Activated naive CD8-positive, alpha-beta T cell treated with anti-CD3 and anti-CD28 coated beads, Interleukin-2, amount 10 ng/mL, durations not matched to agents 7 days and 5 days (primary cell): ENCODE measurements around the gene GPR137. TPM values are rescaled to one million over a fixed set of nuclear protein-coding genes. Genes with fewer than 3 reads are reported as not detected.

Experiments
- ATAC-seq: fragments of 150-1000 bp; cut with Tn5 transposase; one replicate; pipeline ENCODE4 v1.10.0; 2021; ENCODE audit warnings: low read depth, moderate library complexity
- POLR2A ChIA-PET: fragments of 350-600 bp; sonication (Branson Sonifier 250); formaldehyde crosslinking; loops from one replicate; lab custom pipeline; 2021; ENCODE audit warnings: antibody characterized with exemption; lab: Charles Lee
- DNase-seq: peaks from one replicate; pipeline ENCODE4 v3.0.0; 2021
- H3K27ac Mint-ChIP-seq: one replicate; pipeline ENCODE4 v1.8.0; 2022; ENCODE audit warnings: mild to moderate bottlenecking, mixed read lengths
- H3K27me3 Mint-ChIP-seq: one replicate; pipeline ENCODE4 v1.8.0; 2022; ENCODE audit warnings: mild to moderate bottlenecking, moderate library complexity, mixed read lengths
- H3K36me3 Mint-ChIP-seq: one replicate; pipeline ENCODE4 v1.8.0; 2021; ENCODE audit warnings: mild to moderate bottlenecking, mixed read lengths
- H3K4me1 Mint-ChIP-seq: one replicate; pipeline ENCODE4 v1.8.0; 2021; ENCODE audit warnings: mixed read lengths
- H3K4me3 Mint-ChIP-seq: one replicate; pipeline ENCODE4 v1.8.0; 2022; ENCODE audit warnings: mild to moderate bottlenecking, moderate library complexity, mixed read lengths
- H3K9me3 Mint-ChIP-seq: one replicate; pipeline ENCODE4 v1.8.0; 2021; ENCODE audit warnings: mixed read lengths
- total RNA-seq, 2 experiments: library from RNA; stranded (reverse); gene quantifications; one replicate each; pipeline ENCODE4 v1.2.3, GENCODE V29; 2021

GPR137 gene
- total RNA-seq, 2 experiments from 2014 or later: 31.3 to 32.7 TPM

DNA sequence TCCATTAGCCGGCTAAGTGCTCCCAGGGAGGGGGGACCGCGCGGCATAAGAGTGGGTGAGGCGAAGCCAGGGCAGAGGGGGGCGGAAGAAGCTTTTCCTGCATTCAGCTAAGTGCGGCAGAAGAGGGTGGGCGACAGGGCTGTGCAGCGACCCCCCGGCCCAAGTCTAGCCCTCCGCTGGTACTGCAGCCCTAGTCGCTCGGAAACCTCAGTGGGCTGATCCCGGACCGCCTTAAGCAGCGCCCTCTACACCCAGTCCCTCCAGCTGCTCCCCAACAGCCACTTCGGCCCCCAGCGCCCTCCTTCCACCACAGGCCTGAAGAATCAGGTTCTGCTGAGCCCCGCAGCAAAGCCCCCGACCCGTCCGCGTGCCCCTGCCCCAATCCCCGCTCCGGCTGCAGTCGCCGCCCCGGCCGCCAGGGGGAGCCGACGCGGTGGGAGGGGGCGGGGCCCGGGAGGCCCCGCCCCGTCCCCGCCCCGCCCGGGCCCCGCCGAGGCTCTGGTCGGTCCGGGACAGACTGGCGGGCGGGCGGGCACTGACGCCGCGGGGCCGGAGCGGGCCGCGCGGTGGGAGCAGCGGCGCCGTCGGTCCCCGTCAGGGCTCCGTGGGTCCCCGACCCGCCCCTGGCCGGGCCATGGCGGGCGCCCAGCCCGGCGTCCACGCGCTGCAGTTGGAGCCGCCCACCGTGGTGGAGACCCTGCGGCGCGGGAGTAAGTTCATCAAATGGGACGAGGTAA, 34.5 kb upstream of the GPR137 start, which contains the start of gene PLCB3:
TSS of gene PLCB3 (plus strand) at position 515 of the 737 bp plus-strand sequence. CDS start at position 635, 120 bp downstream.
- DNase-seq: peak; percentile 83
- Mint-ChIP-seq H3K36me3 (peaks cover 7% of the 10 kb centered on the region), H3K27ac (peak within 1 kb of the TSS; percentile 75), H3K27me3 (peaks cover 2% of the 10 kb centered on the region), H3K4me1 (peaks cover 23% of the 10 kb centered on the region), H3K4me3 (peak within 1 kb of the TSS; percentile 94), H3K9me3 (no peaks in the 10 kb centered on the region)
- peak; percentile 58 for ATAC-seq
- POLR2A ChIA-PET: interaction anchor here (0.6 to 3.6 kb wide), 8 partner anchors 10 to 89 kb away, joined by 3 to 40 read pairs (median 10); partner anchors contain the start of genes CCDC88B, ESRRA, FERMT3 and FKBP2

DNA sequence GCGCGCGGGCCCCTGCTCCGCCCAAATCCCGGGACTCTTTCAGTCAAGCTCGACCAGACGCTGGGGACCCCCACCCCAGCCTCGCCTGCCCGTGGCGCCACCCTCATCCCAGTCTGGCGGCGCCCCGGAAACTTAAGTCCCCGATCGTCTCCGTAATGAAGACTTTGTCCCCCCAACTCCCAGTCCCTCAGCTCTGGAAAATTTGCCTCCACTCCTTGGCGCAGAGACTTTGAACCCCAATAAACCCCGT, 34.0 kb upstream of the GPR137 start:
- ATAC-seq: no peak

DNA sequence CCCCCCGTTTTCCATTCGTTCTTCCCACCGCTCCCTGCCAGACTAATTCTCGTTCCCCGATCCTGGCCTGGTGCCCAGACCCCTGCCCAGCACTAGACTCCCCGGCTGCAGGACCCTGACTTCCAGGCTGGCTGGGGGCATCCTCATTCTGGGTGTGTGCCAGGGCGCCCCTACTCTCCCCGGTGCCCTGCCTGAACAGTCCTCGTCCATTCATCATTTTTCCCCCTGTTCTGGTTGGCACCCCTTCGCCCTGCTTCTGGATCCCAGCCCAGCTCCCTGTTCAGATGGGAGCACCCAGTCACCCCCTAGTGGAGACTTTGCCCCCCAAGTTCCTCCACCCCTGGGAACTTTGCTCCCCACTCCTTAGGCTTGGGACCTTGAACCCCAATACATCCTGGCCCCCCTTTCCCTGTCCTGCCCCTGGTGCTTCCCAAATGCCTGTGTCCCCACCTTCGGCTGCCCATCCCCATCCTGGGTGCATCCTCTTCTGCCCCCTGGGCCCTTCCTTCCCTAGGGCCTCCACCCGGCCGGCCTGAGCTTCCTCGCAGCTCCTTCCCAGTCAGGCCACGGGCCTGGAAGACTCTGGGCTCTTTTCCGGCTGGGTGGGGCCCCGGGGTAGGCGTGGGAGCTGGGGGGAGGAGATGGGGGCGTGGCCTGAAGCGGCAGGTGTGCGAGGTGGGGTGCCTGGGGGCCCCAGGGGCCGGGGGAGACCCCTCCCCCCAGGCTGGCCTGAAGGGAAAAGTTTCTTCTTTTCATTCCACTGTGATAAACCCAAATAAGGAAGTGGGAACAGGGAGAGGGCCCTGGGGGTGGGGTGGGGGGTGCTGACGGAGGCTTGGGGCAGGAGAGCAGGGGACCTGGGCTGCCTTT, 33.4 kb upstream of the GPR137 start:
- Mint-ChIP-seq H3K9me3 (no peaks in the 10 kb centered on the region), H3K27me3 (peaks cover 2% of the 10 kb centered on the region), H3K4me3 (peak overlapping the region; percentile 94), H3K27ac (peak overlapping the region; percentile 75), H3K36me3 (peaks cover 7% of the 10 kb centered on the region), H3K4me1 (peaks cover 20% of the 10 kb centered on the region)
- POLR2A ChIA-PET: interaction anchor here (0.7 to 3.6 kb wide), 7 partner anchors 18 to 67 kb away, joined by 3 to 40 read pairs (median 5); partner anchors contain the start of genes ESRRA, FERMT3, NUDT22 and STIP1
- no peak for ATAC-seq
- peak; percentile 59 for DNase-seq

More for the DNA sequence above, 34.0 kb upstream of the GPR137 start:
- peak overlapping the region; percentile 75 for H3K27ac Mint-ChIP-seq
- no peak for DNase-seq
- H3K36me3 Mint-ChIP-seq: peaks cover 7% of the 10 kb centered on the region
- H3K27me3 Mint-ChIP-seq: peaks cover 2% of the 10 kb centered on the region
- H3K9me3 Mint-ChIP-seq: no peaks in the 10 kb centered on the region
- peak overlapping the region; percentile 94 for H3K4me3 Mint-ChIP-seq
- peaks cover 23% of the 10 kb centered on the region for H3K4me1 Mint-ChIP-seq
- POLR2A ChIA-PET: interaction anchor here (0.7 to 3.6 kb wide), 8 partner anchors 13 to 66 kb away, joined by 3 to 40 read pairs (median 5); partner anchors contain the start of genes ESRRA, FERMT3, NUDT22 and STIP1

DNA sequence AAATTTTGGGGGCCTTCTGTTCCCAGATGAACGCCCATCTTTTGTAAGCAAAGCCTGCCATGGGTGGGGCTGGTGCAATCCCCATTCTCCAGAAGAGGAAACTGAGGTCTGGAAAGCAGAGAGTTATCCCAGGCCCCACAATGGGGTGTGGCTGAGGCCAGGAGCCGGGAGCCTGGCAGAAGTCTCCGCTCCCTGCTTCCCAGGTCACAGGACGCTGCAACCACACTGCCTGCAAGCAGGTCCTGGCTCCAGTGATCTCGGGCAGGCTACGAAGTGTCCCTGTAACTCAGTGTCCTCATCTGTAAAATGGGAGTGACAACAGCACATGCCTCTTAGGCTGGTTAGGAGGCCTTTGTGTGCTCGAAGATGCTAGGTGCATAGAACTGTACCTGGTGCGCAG, 32.6 kb upstream of the GPR137 start:
- H3K9me3 Mint-ChIP-seq: no peaks in the 10 kb centered on the region
- POLR2A ChIA-PET: interaction anchor here (1.4 to 3.6 kb wide), 3 partner anchors 16 to 48 kb away, joined by 4 to 40 read pairs (median 5); no protein-coding TSS in a partner anchor
- peaks cover 2% of the 10 kb centered on the region for H3K27me3 Mint-ChIP-seq
- H3K4me1 Mint-ChIP-seq: peaks cover 18% of the 10 kb centered on the region
- peaks cover 7% of the 10 kb centered on the region for H3K36me3 Mint-ChIP-seq
- peak overlapping the region; percentile 57 for H3K4me3 Mint-ChIP-seq
- no peak for DNase-seq
- H3K27ac Mint-ChIP-seq: no peak overlapping the region
- ATAC-seq: no peak

DNA sequence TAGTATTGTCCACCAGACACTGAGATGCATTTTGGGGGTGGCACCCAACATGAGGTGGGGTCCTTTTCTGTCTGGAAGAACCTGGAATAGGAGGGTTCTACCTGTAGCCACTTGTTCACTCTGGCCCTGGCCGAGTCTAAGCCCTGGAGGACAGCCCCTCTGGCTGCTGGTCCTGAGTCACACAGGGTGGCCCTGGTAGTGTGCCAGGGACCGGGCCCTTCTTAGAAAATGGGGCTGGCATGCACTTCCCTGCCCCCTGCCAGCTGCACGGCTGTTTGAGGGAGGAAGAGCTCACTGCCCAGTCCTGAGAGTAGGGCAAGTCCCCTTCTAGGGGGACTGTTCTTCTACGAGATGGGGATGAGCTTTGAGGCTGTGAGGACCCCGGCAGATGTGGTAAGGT, 32.2 kb upstream of the GPR137 start:
- Mint-ChIP-seq H3K9me3 (no peaks in the 10 kb centered on the region), H3K27ac (no peak overlapping the region), H3K4me3 (no peak overlapping the region), H3K27me3 (peaks cover 2% of the 10 kb centered on the region), H3K36me3 (peaks cover 7% of the 10 kb centered on the region), H3K4me1 (peaks cover 18% of the 10 kb centered on the region)
- POLR2A ChIA-PET: interaction anchor here (1.4 kb wide), 1 partner anchor 16 kb away, joined by 4 read pairs; no protein-coding TSS in a partner anchor
- no peak for DNase-seq
- no peak for ATAC-seq

DNA sequence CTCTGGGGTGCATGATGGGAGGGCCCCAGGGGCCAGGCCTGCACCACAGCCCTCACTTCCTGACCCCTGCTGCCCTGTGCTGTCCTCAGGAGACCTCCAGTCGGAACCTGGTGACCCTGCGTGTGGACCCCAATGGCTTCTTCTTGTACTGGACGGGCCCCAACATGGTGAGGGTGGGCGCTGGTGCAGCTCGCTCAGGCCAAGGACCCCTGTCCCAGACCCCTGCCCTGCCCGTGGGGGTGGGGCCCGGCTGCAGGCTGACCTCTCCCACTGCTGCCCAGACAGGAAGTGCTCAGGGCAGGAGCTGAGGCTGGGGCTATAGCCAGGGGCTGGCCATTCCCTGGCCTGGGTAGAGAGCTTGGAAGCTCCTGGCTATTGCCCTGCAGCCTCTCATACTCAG, 31.3 kb upstream of the GPR137 start:
- no peak for ATAC-seq
- Mint-ChIP-seq H3K4me3 (no peak overlapping the region), H3K27ac (no peak overlapping the region), H3K27me3 (peaks cover 2% of the 10 kb centered on the region), H3K4me1 (peaks cover 19% of the 10 kb centered on the region), H3K36me3 (peaks cover 7% of the 10 kb centered on the region), H3K9me3 (no peaks in the 10 kb centered on the region)
- POLR2A ChIA-PET: interaction anchor here (1.0 to 1.4 kb wide), 2 partner anchors 9 to 15 kb away, joined by 3 to 4 read pairs; no protein-coding TSS in a partner anchor
- no peak for DNase-seq

DNA sequence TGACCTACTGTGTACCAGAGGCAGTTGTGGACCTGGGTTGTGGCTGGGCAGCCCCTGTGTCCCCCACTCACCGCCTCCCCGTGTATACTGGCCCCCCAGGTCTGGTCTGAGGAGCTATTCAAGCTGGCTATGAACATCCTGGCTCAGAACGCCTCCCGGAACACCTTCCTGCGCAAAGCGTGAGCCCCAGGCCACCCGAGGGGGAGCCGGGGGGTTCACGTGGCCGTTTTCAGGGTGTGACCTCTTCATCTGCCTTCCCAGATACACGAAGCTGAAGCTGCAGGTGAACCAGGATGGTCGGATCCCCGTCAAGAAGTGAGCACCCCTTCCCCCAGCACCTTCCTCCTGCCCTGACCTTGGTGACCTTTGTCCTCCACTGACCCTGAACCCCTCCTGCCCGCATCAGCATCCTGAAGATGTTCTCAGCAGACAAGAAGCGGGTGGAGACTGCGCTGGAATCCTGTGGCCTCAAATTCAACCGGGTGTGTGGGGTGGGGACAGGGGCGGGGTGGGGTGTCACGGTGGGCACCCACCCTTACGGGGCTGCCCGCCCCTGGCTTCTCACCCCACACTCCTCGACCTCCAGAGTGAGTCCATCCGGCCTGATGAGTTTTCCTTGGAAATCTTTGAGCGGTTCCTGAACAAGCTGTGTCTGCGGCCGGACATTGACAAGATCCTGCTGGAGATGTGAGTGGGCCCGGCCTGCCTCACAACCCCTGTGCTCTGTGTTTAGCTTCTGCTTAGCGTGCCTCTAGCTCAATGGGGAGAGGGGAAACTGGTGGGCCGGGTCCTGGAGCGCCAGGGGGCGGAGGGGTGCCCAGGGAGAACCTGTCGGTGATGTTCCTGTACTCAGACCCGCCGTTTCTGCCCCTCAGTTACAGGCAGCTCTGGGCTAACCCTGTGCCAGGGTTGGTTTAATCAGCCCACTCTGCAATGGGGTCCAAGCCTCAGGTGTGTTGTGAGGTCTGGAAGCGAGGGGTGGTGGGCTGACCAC, 30.2 kb upstream of the GPR137 start:
- peaks cover 17% of the 10 kb centered on the region for H3K36me3 Mint-ChIP-seq
- no peaks in the 10 kb centered on the region for H3K9me3 Mint-ChIP-seq
- H3K4me1 Mint-ChIP-seq: peaks cover 23% of the 10 kb centered on the region
- H3K27me3 Mint-ChIP-seq: no peaks in the 10 kb centered on the region
- no peak overlapping the region for H3K4me3 Mint-ChIP-seq
- H3K27ac Mint-ChIP-seq: no peak overlapping the region
- POLR2A ChIA-PET: interaction anchor here (0.7 to 1.6 kb wide), 4 partner anchors 10 to 34 kb away, joined by 3 to 4 read pairs (median 4); partner anchors contain the start of gene FKBP2
- ATAC-seq (no peak), DNase-seq (no peak)

DNA sequence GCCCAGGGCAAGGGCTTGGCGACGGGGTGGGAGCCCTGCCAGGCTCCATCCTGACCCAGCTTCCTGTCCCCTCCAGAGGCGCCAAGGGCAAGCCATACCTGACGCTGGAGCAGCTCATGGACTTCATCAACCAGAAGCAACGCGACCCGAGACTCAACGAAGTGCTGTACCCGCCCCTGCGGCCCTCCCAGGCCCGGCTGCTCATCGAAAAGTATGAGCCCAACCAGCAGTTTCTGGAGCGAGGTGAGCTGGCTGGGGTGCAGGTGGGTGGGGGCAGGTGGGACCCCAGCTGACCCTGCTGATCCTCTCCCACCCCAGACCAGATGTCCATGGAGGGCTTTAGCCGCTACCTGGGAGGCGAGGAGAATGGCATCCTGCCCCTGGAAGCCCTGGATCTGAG, 29.3 kb upstream of the GPR137 start:
- Mint-ChIP-seq H3K4me3 (no peak overlapping the region), H3K27me3 (no peaks in the 10 kb centered on the region), H3K27ac (no peak overlapping the region), H3K9me3 (no peaks in the 10 kb centered on the region), H3K36me3 (peaks cover 17% of the 10 kb centered on the region), H3K4me1 (peaks cover 20% of the 10 kb centered on the region)
- DNase-seq (no peak), ATAC-seq (no peak)
- POLR2A ChIA-PET: interaction anchor here (0.7 to 1.6 kb wide), 3 partner anchors 12 to 34 kb away, joined by 3 to 4 read pairs (median 4); partner anchors contain the start of gene FKBP2

DNA sequence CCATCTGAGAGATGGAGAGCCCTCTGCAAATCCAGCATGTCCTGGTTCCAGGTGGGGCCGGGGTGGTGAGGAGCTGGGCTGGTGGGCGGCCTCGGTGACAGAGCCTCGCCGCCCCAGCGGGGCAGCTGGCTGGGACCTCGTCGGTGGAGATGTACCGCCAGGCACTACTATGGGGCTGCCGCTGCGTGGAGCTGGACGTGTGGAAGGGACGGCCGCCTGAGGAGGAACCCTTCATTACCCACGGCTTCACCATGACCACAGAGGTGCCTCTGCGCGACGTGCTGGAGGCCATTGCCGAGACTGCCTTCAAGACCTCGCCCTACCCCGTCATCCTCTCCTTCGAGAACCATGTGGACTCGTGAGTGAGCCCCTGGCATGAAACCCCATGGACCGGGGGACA, 27.3 kb upstream of the GPR137 start:
- H3K4me1 Mint-ChIP-seq: peaks cover 14% of the 10 kb centered on the region
- H3K9me3 Mint-ChIP-seq: no peaks in the 10 kb centered on the region
- H3K4me3 Mint-ChIP-seq: no peak overlapping the region
- H3K27me3 Mint-ChIP-seq: no peaks in the 10 kb centered on the region
- ATAC-seq (no peak), DNase-seq (no peak)
- POLR2A ChIA-PET: interaction anchor here (0.9 to 1.2 kb wide), 3 partner anchors 11 to 54 kb away, joined by 3 read pairs; partner anchors contain the start of gene FKBP2
- no peak overlapping the region for H3K27ac Mint-ChIP-seq
- H3K36me3 Mint-ChIP-seq: peaks cover 19% of the 10 kb centered on the region

DNA sequence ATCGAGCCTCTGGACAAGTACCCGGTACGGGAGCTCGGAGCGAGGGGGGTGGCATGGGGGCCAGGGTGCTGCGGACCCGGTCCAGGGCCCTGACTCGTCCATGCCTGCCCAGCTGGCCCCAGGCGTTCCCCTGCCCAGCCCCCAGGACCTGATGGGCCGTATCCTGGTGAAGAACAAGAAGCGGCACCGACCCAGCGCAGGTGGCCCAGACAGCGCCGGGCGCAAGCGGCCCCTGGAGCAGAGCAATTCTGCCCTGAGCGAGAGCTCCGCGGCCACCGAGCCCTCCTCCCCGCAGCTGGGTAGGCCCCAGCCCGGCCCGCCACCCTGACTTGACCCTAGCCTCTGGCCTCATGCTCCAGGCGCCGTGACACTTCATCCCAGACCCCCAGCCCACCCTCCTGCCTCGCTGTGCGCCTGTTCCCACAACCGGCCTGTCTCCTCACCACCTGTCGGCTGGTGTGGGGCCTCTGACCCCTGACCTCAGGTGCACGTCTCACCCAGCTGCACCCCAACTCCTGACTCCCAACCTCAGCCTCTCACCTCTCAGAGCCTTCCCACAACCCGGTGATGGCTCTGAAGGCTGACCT, 26.6 kb upstream of the GPR137 start:
- Mint-ChIP-seq H3K4me1 (peaks cover 8% of the 10 kb centered on the region), H3K27ac (no peak overlapping the region), H3K4me3 (no peak overlapping the region), H3K27me3 (no peaks in the 10 kb centered on the region), H3K9me3 (no peaks in the 10 kb centered on the region), H3K36me3 (peaks cover 17% of the 10 kb centered on the region)
- no peak for ATAC-seq
- POLR2A ChIA-PET: interaction anchor here (0.9 to 1.2 kb wide), 2 partner anchors 10 to 18 kb away, joined by 3 read pairs; partner anchors contain the start of gene FKBP2
- no peak for DNase-seq

DNA sequence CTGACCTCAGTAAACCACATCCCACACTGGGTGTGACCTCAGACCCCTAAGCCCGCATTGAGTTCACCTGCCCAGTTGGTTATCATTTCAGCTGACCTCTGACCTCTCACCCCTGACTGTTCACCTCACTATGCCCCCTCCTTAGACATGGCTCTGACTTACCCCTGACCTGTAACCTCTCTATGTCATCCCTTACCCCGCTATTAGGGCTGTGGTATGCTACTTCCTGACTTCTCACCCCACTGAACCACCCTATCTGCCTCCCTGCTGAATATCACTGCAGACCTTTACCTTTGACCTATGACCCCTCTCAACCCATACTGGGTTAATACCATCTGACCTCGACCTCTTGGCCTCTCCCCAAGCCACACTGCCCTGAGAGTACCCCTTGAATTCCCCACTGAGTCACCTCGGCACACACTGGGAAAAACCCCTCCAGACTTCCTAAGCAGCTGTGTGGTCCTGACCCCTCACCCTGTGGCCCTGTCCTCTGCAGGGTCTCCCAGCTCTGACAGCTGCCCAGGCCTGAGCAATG, 26.0 kb upstream of the GPR137 start:
- no peak overlapping the region for H3K27ac Mint-ChIP-seq

More for the DNA sequence above, 26.0 kb upstream of the GPR137 start:
- Mint-ChIP-seq H3K27me3 (no peaks in the 10 kb centered on the region), H3K4me3 (no peak overlapping the region), H3K9me3 (no peaks in the 10 kb centered on the region), H3K4me1 (peaks cover 7% of the 10 kb centered on the region), H3K36me3 (peaks cover 17% of the 10 kb centered on the region)
- no peak for DNase-seq
- POLR2A ChIA-PET: no interaction called here
- ATAC-seq: no peak
